ENCODE measurements around the gene ZNF548.

DNA sequence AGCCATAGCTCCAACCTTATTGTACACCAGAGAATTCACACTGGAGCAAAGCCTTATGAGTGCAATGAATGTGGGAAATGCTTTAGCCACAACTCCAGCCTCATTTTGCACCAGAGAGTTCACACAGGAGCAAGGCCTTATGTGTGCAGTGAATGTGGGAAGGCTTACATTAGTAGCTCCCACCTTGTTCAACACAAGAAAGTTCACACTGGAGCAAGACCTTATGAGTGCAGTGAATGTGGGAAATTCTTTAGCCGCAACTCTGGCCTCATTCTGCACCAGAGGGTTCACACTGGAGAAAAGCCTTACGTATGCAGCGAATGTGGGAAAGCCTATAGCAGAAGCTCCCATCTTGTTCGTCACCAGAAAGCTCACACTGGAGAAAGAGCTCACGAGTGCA lies 32.2 kb upstream of the ZNF548 start:
- TF ChIP-seq, protein P1, sequence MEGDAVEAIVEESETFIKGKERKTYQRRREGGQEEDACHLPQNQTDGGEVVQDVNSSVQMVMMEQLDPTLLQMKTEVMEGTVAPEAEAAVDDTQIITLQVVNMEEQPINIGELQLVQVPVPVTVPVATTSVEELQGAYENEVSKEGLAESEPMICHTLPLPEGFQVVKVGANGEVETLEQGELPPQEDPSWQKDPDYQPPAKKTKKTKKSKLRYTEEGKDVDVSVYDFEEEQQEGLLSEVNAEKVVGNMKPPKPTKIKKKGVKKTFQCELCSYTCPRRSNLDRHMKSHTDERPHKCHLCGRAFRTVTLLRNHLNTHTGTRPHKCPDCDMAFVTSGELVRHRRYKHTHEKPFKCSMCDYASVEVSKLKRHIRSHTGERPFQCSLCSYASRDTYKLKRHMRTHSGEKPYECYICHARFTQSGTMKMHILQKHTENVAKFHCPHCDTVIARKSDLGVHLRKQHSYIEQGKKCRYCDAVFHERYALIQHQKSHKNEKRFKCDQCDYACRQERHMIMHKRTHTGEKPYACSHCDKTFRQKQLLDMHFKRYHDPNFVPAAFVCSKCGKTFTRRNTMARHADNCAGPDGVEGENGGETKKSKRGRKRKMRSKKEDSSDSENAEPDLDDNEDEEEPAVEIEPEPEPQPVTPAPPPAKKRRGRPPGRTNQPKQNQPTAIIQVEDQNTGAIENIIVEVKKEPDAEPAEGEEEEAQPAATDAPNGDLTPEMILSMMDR (IDR thresholded peaks at IDR 0.05), result no peak
- TF ChIP-seq POLR2A (IDR thresholded peaks at IDR 0.05), result no peak

All from testis (tissue), 2 donors.